ENCODE data around the gene ACYP2.
"Not testable (repeated sequence)": the region's sequence is repeated elsewhere in the genome, so short reads cannot be mapped to it uniquely, and the experiment has no call there.

The ACYP2 gene

DNA sequence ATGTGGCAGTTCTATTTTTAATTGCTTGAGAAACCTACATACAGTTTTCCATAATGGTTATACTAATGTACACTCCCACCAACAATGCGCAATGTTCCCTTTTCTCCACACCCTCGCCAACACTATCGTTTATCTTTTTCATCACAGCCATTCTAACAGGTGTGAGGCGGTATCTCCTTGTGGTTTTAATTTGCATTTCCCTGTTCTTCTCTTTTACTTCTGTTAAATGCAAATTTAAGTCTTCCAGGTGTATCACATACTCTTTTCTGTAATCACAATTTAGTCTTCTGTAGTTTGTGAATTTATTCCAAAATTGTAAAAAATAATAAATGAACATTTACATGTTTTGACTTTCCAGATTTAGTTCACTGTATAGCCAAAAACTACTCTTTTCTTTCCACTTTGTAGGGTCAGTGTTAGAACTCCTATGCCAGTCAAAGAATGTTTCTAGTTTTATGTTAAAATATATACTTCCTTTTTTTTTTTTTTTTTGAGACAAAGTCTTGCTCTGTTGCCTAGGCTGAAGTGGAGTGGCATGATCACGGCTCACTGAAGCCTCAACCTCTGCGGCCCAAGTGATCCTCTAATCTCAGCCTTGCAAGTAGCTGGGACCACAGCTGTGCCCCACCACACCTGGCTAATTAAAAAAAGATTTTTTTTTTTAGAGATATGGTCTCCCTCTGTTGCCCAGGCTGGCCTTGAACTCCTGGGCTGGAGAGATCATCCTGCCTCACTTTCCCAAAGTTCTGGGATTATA is 15.4 kb upstream of the ACYP2 start:
- no peak for FAIRE-seq

DNA sequence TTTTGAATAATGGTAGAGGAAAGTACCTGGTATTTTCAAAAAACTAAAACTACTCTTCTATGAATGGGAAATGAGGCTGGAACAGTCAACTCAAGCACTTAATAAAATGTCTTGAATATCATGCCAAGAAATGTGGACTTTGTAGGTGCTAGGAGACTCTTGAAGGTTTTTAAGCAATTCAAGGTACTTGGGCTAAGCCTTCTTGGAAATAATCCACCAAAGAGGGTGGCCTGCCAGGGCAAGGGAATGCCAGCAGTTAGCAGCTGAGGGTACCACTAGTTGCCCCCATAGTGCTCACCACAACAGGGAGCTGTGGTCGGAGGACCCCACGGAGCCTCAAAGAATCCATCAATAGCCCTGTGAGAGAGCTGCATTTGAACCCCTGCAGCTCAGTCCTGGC is 14.6 kb upstream of the ACYP2 start:
- no peak for FAIRE-seq

DNA sequence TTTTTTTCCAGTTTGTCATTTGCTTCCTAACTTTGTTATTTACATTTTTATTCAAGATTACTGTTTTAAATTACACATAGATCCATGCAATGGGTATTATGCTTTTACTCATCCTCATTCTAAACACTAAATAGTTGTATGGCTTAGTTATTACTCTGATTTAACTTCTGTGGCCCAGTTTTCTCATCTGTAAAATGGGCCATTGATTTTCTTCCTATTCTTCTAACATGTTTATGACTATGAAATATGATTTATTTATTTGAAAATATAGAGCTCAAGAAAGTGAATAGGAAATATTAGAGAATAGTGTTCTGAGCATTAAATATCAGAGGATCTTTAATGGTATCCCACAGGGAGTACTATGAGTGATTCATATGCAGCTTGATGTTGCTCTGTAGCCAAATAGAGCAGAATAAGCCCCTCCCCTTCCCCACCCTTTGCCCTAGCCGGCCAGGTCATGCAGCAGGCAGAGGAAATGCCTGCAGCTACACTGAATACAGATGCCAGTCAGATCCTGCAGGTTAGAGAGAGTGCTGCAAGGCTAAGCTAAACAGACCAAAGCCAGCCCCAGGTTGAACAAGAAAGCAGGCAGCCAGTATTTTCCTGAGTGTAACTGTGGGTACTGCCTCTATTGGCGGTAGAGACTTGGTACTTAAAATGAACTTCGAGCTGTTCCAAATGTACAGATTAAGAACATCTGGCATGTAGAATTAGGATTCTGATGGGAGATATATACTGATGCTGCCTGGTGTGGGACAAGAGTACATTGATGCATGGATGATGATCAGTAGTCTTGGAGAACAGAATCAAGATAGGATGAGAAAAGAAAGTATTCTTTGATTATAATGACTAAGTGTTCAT is 11.7 kb upstream of the ACYP2 start:
- FAIRE-seq: no peak

DNA sequence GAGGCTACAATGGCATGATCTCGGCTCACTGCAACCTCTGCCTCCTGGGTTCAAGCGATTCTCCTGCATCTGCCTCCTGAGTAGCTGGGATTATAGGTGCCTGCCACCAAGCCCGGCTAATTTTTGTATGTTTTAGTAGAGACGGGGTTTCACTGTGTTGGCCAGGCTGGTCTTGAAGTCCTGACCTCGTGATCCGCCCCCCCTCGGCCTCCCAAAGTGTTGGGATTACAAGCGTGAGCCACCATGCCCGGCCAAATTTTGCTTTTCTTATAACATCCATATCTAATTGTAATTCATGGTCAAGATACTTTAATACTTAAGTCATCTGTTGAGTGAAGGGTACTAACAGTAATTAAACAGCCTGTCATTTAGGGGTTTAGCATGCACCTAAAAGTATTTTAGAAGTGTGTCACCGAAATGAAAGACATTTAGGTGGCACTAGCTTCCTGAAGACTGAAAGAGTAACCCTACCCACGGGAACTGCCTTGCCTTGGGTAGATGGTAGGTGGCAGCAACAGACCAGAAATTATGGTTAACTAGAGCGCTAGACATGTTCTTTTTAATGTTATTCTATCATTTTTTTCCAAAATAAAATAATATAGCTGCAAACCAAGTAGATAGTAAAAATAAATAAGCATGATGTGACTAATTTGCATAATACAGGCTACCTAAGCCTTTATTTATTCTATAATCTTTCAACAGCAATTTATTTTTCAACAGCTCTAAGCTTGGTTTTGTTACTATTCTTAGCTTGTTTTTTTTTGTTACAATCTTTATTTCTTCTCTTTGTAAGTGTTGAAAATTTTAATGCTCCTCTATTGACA is 8.6 kb upstream of the ACYP2 start:
- FAIRE-seq: peak; percentile 62

DNA sequence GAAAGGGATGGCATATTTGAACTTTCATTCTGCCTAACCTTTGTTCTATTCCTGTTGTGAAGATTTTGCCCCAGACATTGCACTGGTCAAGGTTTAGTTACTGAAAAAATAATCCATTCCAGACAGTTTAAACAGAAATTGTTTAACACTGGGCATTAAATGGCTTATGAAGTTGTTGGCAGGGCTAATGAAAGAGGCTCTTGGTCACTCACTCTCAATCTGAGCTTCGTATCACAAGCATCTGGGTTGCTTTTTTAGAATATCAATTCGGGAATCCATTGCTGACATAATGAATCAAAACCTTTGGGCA is 8.0 kb upstream of the ACYP2 start:
- FAIRE-seq: no peak

DNA sequence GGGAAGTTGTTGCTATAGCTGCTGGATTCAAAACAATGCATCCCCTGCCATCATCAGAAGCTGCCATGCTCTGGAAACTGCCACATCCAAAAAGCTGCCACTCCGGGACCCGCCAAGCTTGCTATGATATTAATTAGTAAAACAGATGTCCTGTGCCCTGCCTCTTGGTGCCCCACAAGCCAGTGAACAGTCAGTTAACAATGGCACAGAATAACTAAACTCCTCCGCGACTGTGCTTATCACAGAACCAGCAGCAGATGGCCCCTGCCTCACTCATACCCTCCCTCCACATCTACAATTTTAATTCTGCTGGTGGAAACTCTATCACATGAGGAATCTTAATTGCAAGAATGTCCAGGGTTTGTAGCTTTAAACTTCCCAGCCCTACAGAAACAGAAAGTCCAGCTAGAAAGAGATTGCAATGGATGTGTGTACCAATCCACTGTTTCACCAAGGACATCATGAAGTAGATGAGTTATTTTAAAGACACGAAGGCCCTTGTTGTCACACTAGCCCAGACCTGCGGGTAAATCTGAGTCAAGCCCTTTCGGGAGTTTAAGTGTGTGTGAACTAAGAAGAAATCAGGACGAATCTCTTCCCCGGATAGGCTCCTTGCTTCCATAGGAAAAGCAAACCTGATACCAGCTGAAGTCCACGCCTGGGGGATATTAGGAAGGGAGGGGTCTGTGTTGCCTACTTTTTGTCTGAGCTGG is 7.4 kb upstream of the ACYP2 start:
- FAIRE-seq: no peak

DNA sequence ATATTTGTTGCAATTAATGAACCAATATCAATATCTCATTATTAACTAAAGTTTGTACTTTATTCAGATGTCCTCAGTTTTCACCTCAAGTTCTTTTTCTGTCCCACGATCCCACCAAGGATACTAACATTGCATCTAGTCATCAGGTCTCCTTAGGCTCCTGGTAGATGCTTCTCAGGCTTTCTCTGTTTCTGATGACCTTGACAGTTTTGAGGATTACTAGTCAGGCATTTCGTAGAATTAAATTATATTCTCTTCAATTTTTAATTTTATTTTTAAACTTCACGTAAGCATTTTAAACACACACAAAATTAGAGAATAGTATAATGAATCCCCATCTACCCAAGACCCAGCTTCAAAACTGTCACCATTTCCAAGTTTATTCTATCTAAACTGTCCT is 5.6 kb upstream of the ACYP2 start:
- FAIRE-seq: no peak

DNA sequence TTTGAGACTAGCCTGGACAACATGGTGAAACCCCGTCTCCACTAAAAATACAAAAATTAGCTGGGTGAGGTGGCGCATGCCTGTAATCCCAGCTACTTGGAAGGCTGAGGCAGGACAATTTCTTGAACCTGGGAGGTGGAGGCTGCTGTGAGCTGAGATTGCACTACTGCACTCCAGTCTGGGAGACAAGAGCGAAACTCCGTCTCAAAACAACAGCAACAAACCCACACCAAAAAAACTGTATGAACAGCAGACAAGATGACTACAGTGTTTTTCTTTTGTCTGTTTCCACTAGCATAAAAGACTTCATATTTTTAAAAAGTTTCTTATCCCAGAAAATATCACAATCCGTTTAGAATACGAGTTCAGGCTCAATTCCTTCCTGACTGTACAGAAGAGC is 936 bp upstream of the ACYP2 start:
- FAIRE-seq: not testable (repeated sequence)

DNA sequence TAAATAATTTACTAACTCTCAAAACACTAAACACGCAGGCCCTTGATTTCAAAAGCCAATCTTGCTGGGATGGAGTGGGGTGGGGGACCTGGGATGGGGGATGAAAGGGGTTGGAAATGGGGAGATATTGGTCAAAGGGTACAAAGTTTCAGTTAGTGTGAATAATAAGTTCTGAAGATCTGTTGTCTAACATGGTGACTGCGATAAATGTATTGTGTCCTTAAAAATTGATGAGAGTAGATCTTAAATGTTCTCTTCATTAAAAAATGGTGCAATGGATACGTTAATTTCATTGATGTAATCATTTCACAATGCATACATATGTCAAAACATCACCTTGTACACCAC is 505 bp upstream of the ACYP2 start:
- no peak for FAIRE-seq

DNA sequence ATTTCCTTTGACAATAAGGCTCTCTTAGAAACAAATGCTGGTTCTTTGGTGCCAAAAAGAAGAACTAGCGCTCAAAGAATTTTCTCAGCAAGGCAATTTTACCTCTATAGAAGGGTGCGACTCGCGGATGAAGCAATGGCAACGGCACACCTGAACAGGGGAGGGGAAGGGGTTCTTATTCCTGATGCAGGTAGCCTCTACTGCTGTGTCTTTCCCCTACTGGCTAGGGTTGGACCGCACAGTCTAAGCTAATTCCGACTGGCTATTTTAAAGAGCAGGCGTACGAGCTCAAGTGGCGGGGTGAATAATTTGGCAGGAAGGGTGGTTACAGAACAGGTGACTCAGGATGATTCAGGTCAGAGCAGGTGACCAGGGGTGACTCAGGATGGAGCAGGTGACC is 1.2 kb downstream of the ACYP2 start:
- not testable (repeated sequence) for FAIRE-seq

DNA sequence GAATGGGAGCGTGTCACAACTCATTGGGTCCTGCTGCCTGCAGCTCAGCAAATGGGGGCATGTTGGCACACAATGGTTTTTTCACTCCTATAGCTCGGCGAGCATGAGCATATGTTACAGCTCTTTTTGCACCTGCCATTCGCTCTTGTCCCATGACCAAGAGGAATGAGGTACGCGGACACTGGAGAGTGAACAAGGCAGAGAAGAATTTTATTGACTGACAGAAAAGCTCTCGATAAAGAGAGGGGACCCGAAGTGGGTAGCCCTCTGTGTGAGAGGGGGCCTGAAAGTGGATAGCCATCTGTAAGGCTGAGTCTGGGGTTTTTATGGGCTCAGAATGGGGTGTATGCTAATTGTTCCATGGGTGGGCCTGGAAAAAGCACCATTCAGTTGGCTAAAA is 5.5 kb downstream of the ACYP2 start:
- no peak for FAIRE-seq

DNA sequence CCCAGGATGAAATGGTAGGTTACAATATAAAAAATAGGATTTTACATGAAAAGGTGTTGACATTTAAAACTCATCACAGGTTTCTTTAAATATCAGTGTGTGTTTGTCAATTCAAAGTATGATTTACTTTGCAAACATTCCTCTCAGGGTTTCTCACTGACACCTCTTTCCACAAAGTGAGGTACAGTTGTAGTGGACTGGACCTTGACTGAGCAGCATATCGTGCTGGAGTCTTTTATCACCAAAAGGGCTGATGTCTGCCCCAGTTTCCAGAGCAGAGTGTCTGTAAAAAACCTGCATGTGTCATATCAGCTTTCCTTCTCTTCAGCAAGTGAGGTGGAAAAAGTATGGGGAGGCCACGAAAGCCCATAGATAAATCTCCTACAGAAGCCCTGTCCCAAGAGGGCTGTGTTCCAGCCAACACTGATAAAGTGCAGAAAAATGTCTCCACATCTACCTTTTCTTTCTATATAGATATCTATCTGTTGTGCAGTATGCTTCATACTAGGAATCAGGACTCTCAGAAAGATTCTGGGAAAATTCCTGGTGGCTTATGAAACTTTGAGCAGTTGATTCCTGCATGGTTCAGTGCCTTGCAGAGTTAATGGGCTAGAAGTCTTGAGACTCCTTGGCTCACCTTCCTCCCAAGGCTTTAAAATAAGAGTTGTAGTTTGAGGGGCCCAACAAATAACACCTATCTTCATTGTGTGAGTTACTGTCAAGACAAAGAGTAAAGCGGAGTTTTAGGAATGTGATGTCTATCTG is 6.9 kb downstream of the ACYP2 start:
- no peak for FAIRE-seq

DNA sequence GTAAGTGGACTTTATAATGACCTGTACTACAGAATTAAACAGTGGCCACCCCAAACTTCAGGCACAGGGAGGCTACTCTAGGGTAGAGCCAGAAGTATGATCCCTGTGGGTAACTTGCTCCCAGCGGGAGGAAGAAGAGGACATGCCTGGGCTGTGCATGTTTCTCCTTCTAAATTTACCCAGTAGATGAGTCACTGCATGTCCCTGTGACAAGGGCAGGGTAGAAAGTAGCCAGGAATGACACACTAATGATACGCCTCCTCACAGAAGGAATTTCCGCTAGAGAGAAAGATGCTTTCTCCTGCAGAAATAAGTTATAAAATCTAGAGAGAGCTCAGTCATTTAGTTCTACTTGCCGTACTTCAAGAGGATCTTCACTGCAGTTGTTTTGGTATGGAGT is 7.5 kb downstream of the ACYP2 start:
- no peak for FAIRE-seq

DNA sequence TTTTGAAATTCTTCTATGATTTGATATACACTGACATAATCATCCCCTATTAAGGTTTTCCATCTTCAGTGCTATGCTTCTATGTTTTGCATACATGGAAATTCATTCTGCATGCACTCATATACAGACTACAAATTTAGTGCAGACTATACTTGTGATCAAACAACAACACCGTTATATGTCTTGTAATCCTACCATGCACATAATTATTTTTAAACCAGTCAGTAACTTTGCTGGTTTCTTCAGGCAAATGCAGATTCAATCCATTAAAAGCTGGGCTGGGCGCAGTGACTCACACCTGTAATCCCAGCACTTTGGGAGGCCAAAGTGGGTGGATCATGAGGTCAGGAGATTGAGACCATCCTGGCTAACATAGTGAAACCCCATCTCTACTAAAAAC is 11.8 kb downstream of the ACYP2 start:
- not testable (repeated sequence) for FAIRE-seq

DNA sequence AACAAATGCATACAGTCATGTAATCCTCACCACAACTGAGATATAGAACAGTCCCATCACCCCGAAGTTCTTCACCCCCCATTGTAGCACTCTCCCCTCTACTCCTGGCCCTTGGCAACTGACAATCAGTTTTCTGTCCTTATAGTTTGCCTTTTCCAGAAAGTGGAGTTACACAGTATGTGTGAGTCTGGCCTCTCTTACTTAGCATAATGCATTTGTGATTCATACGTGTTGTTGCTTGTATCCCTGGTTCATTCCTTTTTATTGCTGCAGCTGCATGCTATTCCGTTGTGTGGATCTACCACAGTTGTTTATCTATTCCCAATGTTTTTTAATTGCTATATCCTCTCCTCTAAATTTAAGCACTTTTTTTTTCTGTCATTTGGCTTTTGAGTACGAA is 17.6 kb downstream of the ACYP2 start:
- no peak for FAIRE-seq

DNA sequence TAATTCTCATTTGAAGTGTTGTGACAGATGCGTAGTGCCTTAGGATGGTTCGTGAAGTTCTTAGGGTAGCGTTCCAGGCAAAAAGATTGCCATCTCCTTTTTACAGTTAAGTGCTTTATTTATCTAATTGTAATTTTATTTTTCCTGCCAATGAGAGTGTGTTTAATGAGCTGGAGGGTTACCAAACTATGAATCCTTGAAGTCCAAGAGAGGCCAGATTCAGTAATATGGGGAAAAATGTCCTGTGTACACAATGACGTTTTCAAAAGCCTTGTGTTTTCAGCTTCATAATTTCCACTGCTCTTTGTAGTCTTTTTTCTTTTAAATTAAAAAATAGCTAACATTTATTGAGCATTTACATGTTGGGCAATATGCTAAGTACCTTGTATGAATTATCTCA is 23.8 kb downstream of the ACYP2 start:
- FAIRE-seq: no peak

DNA sequence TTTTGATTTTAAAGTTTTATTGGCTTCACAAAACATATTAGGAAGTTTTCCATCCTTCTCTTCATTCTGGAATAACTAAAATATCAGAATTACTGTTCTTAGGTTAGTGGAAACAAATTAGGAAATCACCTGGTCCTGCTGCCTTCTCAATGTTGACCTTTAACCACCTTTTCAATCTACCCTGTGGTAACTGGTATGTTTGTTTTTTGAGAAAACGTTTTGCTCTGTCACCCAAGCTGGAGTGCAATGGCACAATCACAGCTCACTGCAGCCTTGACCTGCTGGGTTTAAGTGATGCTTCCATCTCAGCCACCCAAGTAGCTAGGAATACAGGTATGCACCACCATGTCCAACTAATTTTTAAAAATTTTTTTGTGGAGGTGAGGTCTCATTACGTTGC is 28.4 kb downstream of the ACYP2 start:
- FAIRE-seq: no peak

DNA sequence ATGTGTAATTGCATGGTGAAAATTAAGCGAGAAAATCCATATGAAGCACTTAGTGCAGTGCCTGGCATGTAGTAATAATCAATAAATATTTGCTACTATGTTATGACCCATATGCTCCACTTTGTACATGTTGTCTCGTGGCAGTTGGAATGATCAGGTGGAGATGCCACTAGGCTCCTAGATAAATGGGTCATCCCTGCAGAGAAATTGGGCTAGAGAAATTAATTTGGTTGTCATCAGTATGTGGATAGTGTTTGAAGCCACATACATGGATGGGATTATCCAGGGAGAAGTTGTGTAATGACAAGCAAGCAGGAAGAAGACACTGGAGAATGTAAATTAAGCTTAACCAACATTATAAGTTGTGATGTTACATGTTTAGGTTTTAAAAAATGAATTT is 33.0 kb downstream of the ACYP2 start:
- no peak for FAIRE-seq

DNA sequence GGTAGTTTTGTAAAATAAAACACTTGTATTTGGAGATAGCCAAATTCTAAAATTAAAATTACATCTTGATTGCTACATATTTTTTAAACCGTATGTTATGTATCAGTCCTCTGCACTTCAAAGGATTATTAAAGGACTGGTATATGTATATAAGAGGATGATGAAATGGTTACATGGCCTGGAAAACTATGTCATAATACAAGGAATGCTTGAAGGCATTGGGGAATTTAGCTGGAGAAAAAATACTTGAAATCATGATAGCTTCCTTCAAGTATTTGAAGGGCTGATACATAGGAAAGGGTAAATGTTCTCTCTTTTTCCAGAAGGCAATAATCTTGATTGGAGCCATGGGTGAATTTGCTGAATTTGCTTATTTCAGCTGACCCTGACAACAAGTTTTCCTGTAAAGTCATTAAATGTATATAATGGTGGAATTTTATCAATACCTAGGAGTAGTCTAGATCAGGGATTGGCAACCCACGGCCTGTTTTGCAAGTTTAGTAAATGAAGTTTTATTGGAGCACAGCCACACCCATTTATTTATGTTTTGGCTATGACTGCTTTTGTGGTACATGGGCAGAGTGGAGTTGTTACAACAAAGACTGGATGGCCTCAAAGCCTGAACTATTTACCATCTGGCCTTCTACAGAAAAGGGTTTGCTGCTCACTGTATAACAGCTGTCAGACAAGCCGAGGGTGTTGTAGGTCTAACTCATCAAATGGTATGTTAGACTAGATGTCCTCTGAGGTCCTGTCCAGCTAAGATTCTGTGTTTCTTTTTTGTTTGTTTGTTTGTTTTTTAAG is 34.4 kb downstream of the ACYP2 start:
- FAIRE-seq: no peak

DNA sequence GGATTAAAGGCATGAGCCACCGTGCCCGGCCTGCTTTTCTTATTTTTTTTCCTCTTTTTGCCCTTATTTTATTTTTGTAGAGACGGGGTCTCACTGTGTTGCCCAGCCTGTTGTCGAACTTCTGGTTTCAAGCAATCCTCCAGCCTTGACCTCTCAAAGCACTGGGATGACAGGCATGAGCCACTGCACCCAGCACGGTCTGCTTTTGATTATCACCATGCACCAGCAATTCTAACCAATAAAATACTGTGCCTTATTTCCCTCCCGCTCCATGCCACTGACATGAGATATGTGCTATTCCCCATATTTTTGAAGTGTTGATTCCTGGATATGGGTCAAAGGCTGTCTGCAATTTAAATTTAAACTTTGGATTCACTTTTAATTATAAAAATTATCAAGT is 42.9 kb downstream of the ACYP2 start:
- FAIRE-seq: no peak

DNA sequence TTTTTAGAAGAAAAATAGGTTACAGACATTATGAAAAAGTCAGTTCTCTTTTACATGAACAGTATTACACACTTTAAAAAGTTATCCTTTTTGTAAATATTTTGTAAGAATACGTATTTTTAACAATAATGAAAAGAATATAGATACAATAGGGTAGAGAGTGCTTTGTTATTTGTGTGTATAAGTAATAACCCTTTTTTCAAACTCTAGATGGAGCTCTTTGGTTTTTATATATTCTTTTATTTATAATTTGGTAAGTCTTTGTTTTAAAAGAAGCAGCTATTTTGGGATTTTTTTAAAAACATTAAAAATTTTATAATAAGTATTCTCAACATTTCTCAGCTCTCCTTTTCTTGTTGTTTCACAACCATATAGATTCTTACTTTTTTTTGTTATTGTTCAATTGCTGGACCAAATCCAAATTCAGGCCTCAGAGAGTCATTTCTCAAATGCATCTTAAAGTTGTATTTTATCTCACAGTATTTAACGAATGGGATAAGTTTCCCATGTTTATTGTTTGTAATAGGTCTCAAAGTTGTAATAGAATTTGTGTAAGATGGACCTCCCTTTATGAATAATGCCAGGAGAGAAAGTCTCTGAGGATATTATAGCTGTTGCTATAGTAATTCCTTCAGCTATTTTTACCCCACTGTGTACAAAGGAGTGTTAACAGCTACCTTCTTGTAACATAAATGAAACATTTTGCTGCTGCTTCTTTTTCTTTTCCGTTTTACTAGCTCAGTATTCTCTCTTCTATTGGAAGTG is 46.4 kb downstream of the ACYP2 start:
- FAIRE-seq: peak; percentile 60
